HCT116 (cell line): ENCODE results near the gene MAP7D1. TPM values are rescaled to one million over a fixed set of nuclear protein-coding genes. Genes with fewer than 3 reads are reported as not detected.

Experiments
- ATAC-seq: fragments of 200-7000 bp; cut with Tn5 transposase; 2 replicates; pipeline ENCODE4 v1.9.1; 2020; ENCODE audit warnings: mild to moderate bottlenecking, moderate library complexity
- BruUV-seq: library from RNA; stranded (reverse); fragments of 400-500 nt; replicated peaks from 2 replicates; lab custom pipeline; 2021; lab: Mats Ljungman, UMichigan
- CTCF ChIA-PET: fragments of 300-600 bp; sonication (Branson Sonifier 250); formaldehyde crosslinking; loops from one replicate; lab custom pipeline; 2021; ENCODE audit warnings: antibody characterized with exemption; lab: Charles Lee
- POLR2A ChIA-PET: fragments of 300-600, 350-600 bp; sonication (Branson Sonifier 250); formaldehyde crosslinking; loops from one replicate; lab custom pipeline; 2021; ENCODE audit warnings: antibody characterized with exemption; lab: Charles Lee
- RAD21 ChIA-PET, 2 experiments: fragments of 300-600 bp; sonication (Branson Sonifier 250); formaldehyde crosslinking; loops; one replicate each; lab custom pipeline; 2023; ENCODE audit warnings: low total read pairs in 2 of 2; ENCODE audit not compliant: uncharacterized antibody in 2 of 2, unreplicated experiment in 2 of 2, low non-redundant PET in 1 of 2; lab: Charles Lee
- DNase-seq: peaks from one replicate; pipeline ENCODE4 v3.0.0-alpha.2; 2010; ENCODE audit warnings: low read depth, low spot score
- H2AFZ ChIP-seq: fragments of 200-600 bp; shearing (Covaris generic), sonication (generic); 2 replicates; pipeline ENCODE4 v1.6.1; 2017; ENCODE audit warnings: low read depth, mixed run types, mixed read lengths, antibody characterized with exemption, low read length; ENCODE audit not compliant: poor library complexity, severe bottlenecking
- H3K27ac ChIP-seq: 2 replicates; pipeline ENCODE4 v1.5.1; 2012; ENCODE audit warnings: low read depth, low read length
- H3K27me3 ChIP-seq: fragments of 200-600 bp; sonication (generic); 2 replicates; pipeline ENCODE4 v1.6.1; 2016; ENCODE audit warnings: mixed run types, low read length, mixed read lengths; ENCODE audit not compliant: insufficient read depth
- H3K36me3 ChIP-seq, 2 experiments: fragments of 200-500 bp in 1 of 2; fragments of 200-600 bp in 1 of 2; sonication (Bioruptor generic) in 1 of 2; sonication (generic) in 1 of 2; 2 replicates each; pipeline versions ENCODE4 v1.5.1 to v1.6.1; 2014 to 2016; ENCODE audit warnings: low read length in 2 of 2, inconsistent platforms in 1 of 2, mixed read lengths in 1 of 2, mixed run types in 1 of 2; ENCODE audit not compliant: insufficient read depth in 2 of 2, control insufficient read depth in 1 of 2
- H3K4me1 ChIP-seq, 2 experiments: fragments of 200-600 bp in 1 of 2; sonication (generic) in 1 of 2; 2 replicates each; pipeline versions ENCODE4 v1.5.1 to v1.6.1; 2012 to 2017; ENCODE audit warnings: low read length in 2 of 2, inconsistent platforms in 1 of 2, mild to moderate bottlenecking in 1 of 2, mixed read lengths in 1 of 2, mixed run types in 1 of 2, moderate library complexity in 1 of 2; ENCODE audit not compliant: insufficient read depth in 2 of 2, control insufficient read depth in 1 of 2
- H3K4me2 ChIP-seq: fragments of 200-600 bp; sonication (generic); 2 replicates; pipeline ENCODE4 v1.6.1; 2017; ENCODE audit warnings: mixed run types, low read length, mixed read lengths
- H3K4me3 ChIP-seq, 2 experiments: fragments of 200-600 bp in 1 of 2; sonication (generic) in 1 of 2; replicated peaks in 1 of 2; 2 replicates each; pipeline ENCODE4 v1.5.1; 2011 to 2016; ENCODE audit warnings: low read length in 2 of 2, control low read depth in 1 of 2, low read depth in 1 of 2, mild to moderate bottlenecking in 1 of 2, mixed read lengths in 1 of 2, mixed run types in 1 of 2
- H3K79me2 ChIP-seq: fragments of 200-600 bp; sonication (generic); 2 replicates; pipeline ENCODE4 v1.6.1; 2017; ENCODE audit warnings: mild to moderate bottlenecking, mixed run types, low read length, moderate library complexity, mixed read lengths; ENCODE audit not compliant: insufficient read depth
- H3K9ac ChIP-seq: fragments of 200-600 bp; sonication (generic); 2 replicates; pipeline ENCODE4 v1.6.1; 2016; ENCODE audit warnings: low read length, mixed read lengths
- H3K9me2 ChIP-seq: fragments of 200-600 bp; sonication (generic), shearing (Covaris generic); 2 replicates; pipeline ENCODE4 v1.6.1; 2017; ENCODE audit warnings: mixed run types, mild to moderate bottlenecking, moderate library complexity; ENCODE audit not compliant: insufficient read depth
- H3K9me3 ChIP-seq, 2 experiments: fragments of 200-500 bp in 1 of 2; fragments of 200-600 bp in 1 of 2; sonication (Bioruptor generic) in 1 of 2; sonication (generic) in 1 of 2; 2 replicates each; pipeline ENCODE4 v1.6.1; 2014 to 2017; ENCODE audit warnings: low read length in 2 of 2, mixed read lengths in 2 of 2, inconsistent platforms in 1 of 2, low read depth in 1 of 2, mild to moderate bottlenecking in 1 of 2, mixed run types in 1 of 2, moderate library complexity in 1 of 2; ENCODE audit not compliant: control insufficient read depth in 1 of 2, insufficient read depth in 1 of 2
- H4K20me1 ChIP-seq: fragments of 200-600 bp; sonication (generic), shearing (Covaris generic); 2 replicates; pipeline ENCODE4 v1.6.1; 2017; ENCODE audit warnings: mixed run types, mild to moderate bottlenecking, moderate library complexity; ENCODE audit not compliant: insufficient read depth
- CBX3 ChIP-seq: IDR thresholded peaks from 2 replicates; pipeline ENCODE4 v1.6.1; 2012; ENCODE audit warnings: low read depth
- ELF1 ChIP-seq: IDR thresholded peaks from 2 replicates; pipeline ENCODE4 v1.6.1; 2012; ENCODE audit warnings: low read depth, borderline replicate concordance
- EZH2phosphoT487 ChIP-seq: fragments of 200-600 bp; IDR thresholded peaks from 2 replicates; pipeline ENCODE4 v1.6.1; 2018; ENCODE audit warnings: antibody characterized with exemption, borderline replicate concordance
- FOSL1 ChIP-seq: IDR thresholded peaks from 2 replicates; pipeline ENCODE4 v1.6.1; 2012; ENCODE audit warnings: low read depth
- JUND ChIP-seq: IDR thresholded peaks from 2 replicates; pipeline ENCODE4 v1.6.1; 2012
- MAX ChIP-seq: IDR thresholded peaks from 2 replicates; pipeline ENCODE4 v1.6.1; 2012
- POLR2AphosphoS5 ChIP-seq: IDR thresholded peaks from 2 replicates; pipeline ENCODE4 v1.6.1; 2011; ENCODE audit warnings: mild to moderate bottlenecking, low read depth, low read length, moderate library complexity
- SIN3A ChIP-seq: IDR thresholded peaks from 2 replicates; pipeline ENCODE4 v1.6.1; 2012; ENCODE audit warnings: low read depth
- SP1 ChIP-seq: IDR thresholded peaks from 2 replicates; pipeline ENCODE4 v1.6.1; 2012; ENCODE audit warnings: low read depth
- SRF ChIP-seq: IDR thresholded peaks from 2 replicates; pipeline ENCODE4 v1.6.1; 2012; ENCODE audit warnings: low read depth
- TCF7L2 ChIP-seq: IDR thresholded peaks from 2 replicates; pipeline ENCODE4 v1.7.0; 2011; ENCODE audit warnings: borderline replicate concordance, inconsistent platforms; ENCODE audit not compliant: insufficient read depth, insufficient read length; ENCODE audit errors: extremely low read depth
- YY1 ChIP-seq: IDR thresholded peaks from 2 replicates; pipeline ENCODE4 v1.6.1; 2011; ENCODE audit warnings: low read length, low read depth, moderate library complexity, mild to moderate bottlenecking; ENCODE audit not compliant: insufficient replicate concordance; ENCODE audit errors: extremely low read depth
- ZFX ChIP-seq: fragments of 450-650 bp; IDR thresholded peaks from 2 replicates; pipeline ENCODE4 v1.6.1; 2017
- ZNF274 ChIP-seq: fragments of 200-500 bp; sonication (Bioruptor generic); IDR thresholded peaks from 2 replicates; pipeline ENCODE4 v1.6.1; 2014; ENCODE audit warnings: mild to moderate bottlenecking, low read depth, low read length, inconsistent platforms
- intact Hi-C: fragments of 100-400 bp; cut with micrococcal nuclease; formaldehyde crosslinking; loops from 2 replicates; pipeline ENCODE4 v1.10.0; 2022
- total RNA-seq: library from RNA; stranded (reverse); gene quantifications from one replicate; pipeline ENCODE4 v1.2.1, GENCODE V29; 2021; ENCODE audit not compliant: unreplicated experiment

The MAP7D1 gene
- total RNA-seq, 1 experiment from 2014 or later = 71.8 TPM

GRCh38 chr1:36172983-36173382, 17.0 kb downstream of the MAP7D1 start (continued):
- TF ChIP-seq SRF = no peak

GRCh38 chr1:36174713-36175112, 18.8 kb downstream of the MAP7D1 start:
- H3K9me2 ChIP-seq = no peaks in the 10 kb centered on the region
- RAD21 ChIA-PET = interaction anchor here in 1 of 2 experiments (0.6 kb wide), 1 partner anchor 13 kb away, joined by 3 read pairs; no protein-coding TSS in a partner anchor
- intact Hi-C loops = no loop called here
- no TSS peak for BruUV-seq
- TF ChIP-seq EZH2phosphoT487 (no peak), TCF7L2 (no peak), SP1 (no peak)
- TF ChIP-seq, all 23 proteins: peak for 0
- ChIA-PET CTCF (no interaction called here), POLR2A (interaction anchor here (0.5 kb wide), 1 partner anchor 150 kb away, joined by 6 read pairs; no protein-coding TSS in a partner anchor)
- ATAC-seq = no peak
- H3K4me2 ChIP-seq = no peak overlapping the region
- peaks cover 42 to 60% of the 10 kb centered on the region in 2 experiments for H3K36me3 ChIP-seq
- no peaks in the 10 kb centered on the region for H4K20me1 ChIP-seq
- H3K27ac ChIP-seq = no peak overlapping the region
- H3K4me1 ChIP-seq = peaks cover 2 to 26% of the 10 kb centered on the region in 2 experiments; a peak in 3 of 4 replicates
- no peaks in the 10 kb centered on the region for H3K27me3 ChIP-seq
- H3K9ac ChIP-seq = no peak overlapping the region
- DNase-seq = no peak
- H3K9me3 ChIP-seq = no peaks in the 10 kb centered on the region
- no peak overlapping the region for H3K4me3 ChIP-seq
- peaks cover 8% of the 10 kb centered on the region; the same call in 1 of the 2 replicates for H3K79me2 ChIP-seq
- no peak overlapping the region for H2AFZ ChIP-seq

GRCh38 chr1:36175137-36176095, 19.5 kb downstream of the MAP7D1 start:
- no peak overlapping the region for H3K9ac ChIP-seq
- H3K4me2 ChIP-seq = no peak overlapping the region
- H3K4me1 ChIP-seq = peaks cover 2 to 26% of the 10 kb centered on the region in 2 experiments; a peak in 3 of 4 replicates
- no TSS peak for BruUV-seq
- peaks cover 45 to 67% of the 10 kb centered on the region in 2 experiments for H3K36me3 ChIP-seq
- H2AFZ ChIP-seq = no peak overlapping the region
- intact Hi-C loops = no loop called here
- H3K9me2 ChIP-seq = no peaks in the 10 kb centered on the region
- ChIA-PET CTCF (no interaction called here), RAD21 (interaction anchor here in 1 of 2 experiments (0.6 kb wide), 1 partner anchor 12 kb away, joined by 3 read pairs; no protein-coding TSS in a partner anchor), POLR2A (no interaction called here)
- peaks cover under 1% of the 10 kb centered on the region; the same call in 1 of the 2 replicates for H3K79me2 ChIP-seq
- H3K27ac ChIP-seq = no peak overlapping the region
- no peaks in the 10 kb centered on the region for H3K9me3 ChIP-seq
- no peaks in the 10 kb centered on the region for H3K27me3 ChIP-seq
- H4K20me1 ChIP-seq = no peaks in the 10 kb centered on the region
- no peak for DNase-seq
- H3K4me3 ChIP-seq = no peak overlapping the region
- no peak for ATAC-seq
- TF ChIP-seq EZH2phosphoT487 (no peak), ZNF274 (no peak), FOSL1 (no peak), CBX3 (no peak), POLR2AphosphoS5 (no peak), MAX (no peak), ELF1 (no peak), JUND (no peak), YY1 (no peak), SIN3A (no peak), ZFX (no peak)
